WI38 (cell line): ENCODE results near the gene TYW1B.
"Not testable (repeated sequence)": the region's sequence is repeated elsewhere in the genome, so short reads cannot be mapped to it uniquely, and the experiment has no call there.

Experiments used
- H3K4me3 ChIP-seq: 2 replicates; pipeline ENCODE4 v1.5.1; 2011; ENCODE audit warnings: low read depth, mild to moderate bottlenecking, control low read depth, low read length
- CTCF ChIP-seq: IDR thresholded peaks from 2 replicates; pipeline ENCODE4 v1.5.1; 2012; ENCODE audit warnings: low read depth, mild to moderate bottlenecking, control low read depth, low read length

TYW1B gene

GRCh38 chr7:72827839-72828591 is at the start of gene TYW1B:
TSS of gene TYW1B (minus strand) at chr7:72828200. CDS start at chr7:72828075, 125 bp downstream.
- peak within 1 kb of the TSS; percentile 61 for H3K4me3 ChIP-seq

GRCh38 chr7:72867591-72867990 is 39.6 kb upstream of the TYW1B start:
- not testable (repeated sequence) for H3K4me3 ChIP-seq

- H3K4me3 ChIP-seq = not testable (repeated sequence)
Observed at GRCh38 chr7:72858846-72859400, 30.9 kb upstream of the TYW1B start.

- H3K4me3 ChIP-seq = not testable (repeated sequence)
Observed at GRCh38 chr7:72857925-72858324, 29.9 kb upstream of the TYW1B start.

- not testable (repeated sequence) for H3K4me3 ChIP-seq
Observed at GRCh38 chr7:72855261-72855660, 27.3 kb upstream of the TYW1B start.

- H3K4me3 ChIP-seq = not testable (repeated sequence)
Observed at GRCh38 chr7:72852937-72853336, 24.9 kb upstream of the TYW1B start.

- not testable (repeated sequence) for H3K4me3 ChIP-seq
Observed at GRCh38 chr7:72850746-72851145, 22.7 kb upstream of the TYW1B start.

- H3K4me3 ChIP-seq = not testable (repeated sequence)
Observed at GRCh38 chr7:72844146-72844545, 16.1 kb upstream of the TYW1B start.

- H3K4me3 ChIP-seq = not testable (repeated sequence)
Observed at GRCh38 chr7:72843166-72843565, 15.2 kb upstream of the TYW1B start.

GRCh38 chr7:72840966-72841511 is 13.0 kb upstream of the TYW1B start:
- H3K4me3 ChIP-seq = not testable (repeated sequence)

GRCh38 chr7:72838315-72838714 is 10.3 kb upstream of the TYW1B start:
- H3K4me3 ChIP-seq = not testable (repeated sequence)

GRCh38 chr7:72837291-72837690 is 9.3 kb upstream of the TYW1B start:
- H3K4me3 ChIP-seq = not testable (repeated sequence)

GRCh38 chr7:72830567-72830966 is 2.6 kb upstream of the TYW1B start:
- H3K4me3 ChIP-seq = peak overlapping the region; percentile 71

- H3K4me3 ChIP-seq = peak overlapping the region; percentile 71
- peak; percentile 25; the same call in 1 of the 2 replicates for TF ChIP-seq CTCF
Observed at GRCh38 chr7:72829687-72830354, 1.8 kb upstream of the TYW1B start.

- H3K4me3 ChIP-seq = peak overlapping the region; percentile 71
Observed at GRCh38 chr7:72829291-72829686, 1.3 kb upstream of the TYW1B start.

GRCh38 chr7:72823765-72824732 is 4.0 kb downstream of the TYW1B start:
- H3K4me3 ChIP-seq = not testable (repeated sequence)

- not testable (repeated sequence) for H3K4me3 ChIP-seq
Observed at GRCh38 chr7:72822497-72822896, 5.5 kb downstream of the TYW1B start.

- H3K4me3 ChIP-seq = not testable (repeated sequence)
Observed at GRCh38 chr7:72818663-72819361, 9.2 kb downstream of the TYW1B start.
